Measurements from ENCODE around the gene COMT. TPM values are rescaled to one million over a fixed set of nuclear protein-coding genes. Genes with fewer than 3 reads are reported as not detected.

The COMT gene
- 109 TPM for total RNA-seq (2021; ENCODE audit: unreplicated experiment)
- polyA plus RNA-seq (2012) = 142 and 156 TPM in 2 replicates
- Bru-seq, nascent RNA = percentile 81 among the genes with signal in this experiment
- percentile 81 among the genes with signal in this experiment for BruChase-seq, experiment 1, labeled RNA remaining after a 6-hour chase
- BruChase-seq, experiment 2, labeled RNA remaining after a 2-hour chase = percentile 86 among the genes with signal in this experiment
- long read RNA-seq, transcript COMT-202 (6 exons, 2,437 nt) = major isoform, 72 of 161 reads
- long read RNA-seq, transcript COMT-209 (4 exons, 1,035 nt) = minor isoform, 39 of 161 reads
- long read RNA-seq, partial matches to known transcripts = 15 of 161 reads
- long read RNA-seq, other reads (novel, unspliced or antisense) = 32 of 161 reads

DNA sequence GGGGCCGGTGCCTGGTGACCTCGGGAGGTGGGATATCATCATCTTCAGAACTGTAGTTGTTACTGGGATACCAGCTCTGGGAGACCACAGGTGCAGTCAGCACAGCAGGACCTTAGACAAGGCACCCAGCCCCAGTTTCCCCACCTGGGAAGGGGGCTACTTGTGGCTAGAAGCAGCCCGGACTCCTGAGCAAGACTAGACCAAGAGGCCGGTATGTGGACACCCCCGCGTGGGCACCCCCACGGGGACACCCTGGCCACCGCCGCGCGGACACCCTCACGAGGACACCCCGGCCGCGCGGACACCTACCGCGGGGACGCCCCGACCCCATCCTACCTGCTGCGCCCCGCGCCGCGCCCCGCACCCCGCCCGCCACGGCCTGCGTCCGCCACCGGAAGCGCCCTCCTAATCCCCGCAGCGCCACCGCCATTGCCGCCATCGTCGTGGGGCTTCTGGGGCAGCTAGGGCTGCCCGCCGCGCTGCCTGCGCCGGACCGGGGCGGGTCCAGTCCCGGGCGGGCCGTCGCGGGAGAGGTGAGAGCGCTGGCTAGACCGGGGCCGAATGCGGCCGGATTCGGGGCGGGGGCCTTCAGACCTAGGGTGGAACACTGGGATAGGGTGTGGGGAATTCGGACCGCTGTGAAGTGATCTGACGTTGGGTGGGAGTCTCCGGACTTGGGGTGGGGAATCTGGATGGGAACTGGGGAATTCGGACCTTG lies at the start of gene COMT, which contains the start of gene TXNRD2:
COMT (plus strand) TSS at position 408 of the 718 bp plus-strand sequence. CDS start 20,755 bp downstream, outside the sequence.
TXNRD2 (minus strand) TSS at position 454 of the 718 bp plus-strand sequence; CDS start at position 439, 15 bp downstream.
- Histone ChIP-seq H2AFZ (ENCODE audit: low read depth, low read length, poor library complexity, severe bottlenecking) (no peak within 1 kb of the TSS), H3K79me2 (ENCODE audit: insufficient read depth, low read length) (peaks cover 58% of the 10 kb centered on the region), H3K27me3 (ENCODE audit: insufficient read depth, low read length) (no peaks in the 10 kb centered on the region), H3K4me3 (replicated peaks in 1 of 2; ENCODE audit: low read depth in 1 of 2, low read length in 2 of 2) (peak within 1 kb of the TSS; percentile 74 to 80), H3K27ac (ENCODE audit: low read depth, low read length) (peak within 1 kb of the TSS; percentile 96), H3K4me1 (ENCODE audit: control insufficient read depth in 1 of 2, insufficient read depth in 2 of 2, low read length in 2 of 2) (peaks cover 19 to 27% of the 10 kb centered on the region in 2 experiments), H3K9ac (ENCODE audit: low read length) (peak within 1 kb of the TSS; percentile 98), H3K9me3 (ENCODE audit: control insufficient read depth in 1 of 2, insufficient read depth in 1 of 2, low read depth in 1 of 2, low read length in 2 of 2) (no peaks in the 10 kb centered on the region), H3K36me3 (ENCODE audit: control insufficient read depth in 1 of 2, insufficient read depth in 2 of 2, low read length in 2 of 2) (peaks cover 0 to 6% of the 10 kb centered on the region in 2 experiments; a peak in 1 of 4 replicates), H3K4me2 (ENCODE audit: low read length) (peak within 1 kb of the TSS; percentile 89), H3K9me2 (ENCODE audit: insufficient read depth) (no peaks in the 10 kb centered on the region), H4K20me1 (ENCODE audit: insufficient read depth) (no peaks in the 10 kb centered on the region)
- POLR2A ChIA-PET = interaction anchor here (0.8 kb wide), 1 partner anchor 12 kb away, joined by 4 read pairs; no protein-coding TSS in a partner anchor
- DNase-seq (ENCODE audit: low read depth, low spot score) = no peak
- CTCF ChIA-PET = interaction anchor here (3.8 kb wide), 1 partner anchor 12 kb away, joined by 18 read pairs; no protein-coding TSS in a partner anchor
- peak; percentile 83 for ATAC-seq
- no TSS peak for BruUV-seq (replicated peaks)
- intact Hi-C loops (cut with micrococcal nuclease) = no loop called here
- RAD21 ChIA-PET (ENCODE audit: low non-redundant PET in 1 of 2, low total read pairs in 2 of 2, uncharacterized antibody in 2 of 2, unreplicated experiment in 2 of 2) = no interaction called here
- peak; percentile 56 for TF ChIP-seq POLR2A (IDR thresholded peaks at IDR 0.05; ENCODE audit: borderline replicate concordance, extremely low read depth, insufficient read depth, insufficient read length)
- TF ChIP-seq, protein P1, sequence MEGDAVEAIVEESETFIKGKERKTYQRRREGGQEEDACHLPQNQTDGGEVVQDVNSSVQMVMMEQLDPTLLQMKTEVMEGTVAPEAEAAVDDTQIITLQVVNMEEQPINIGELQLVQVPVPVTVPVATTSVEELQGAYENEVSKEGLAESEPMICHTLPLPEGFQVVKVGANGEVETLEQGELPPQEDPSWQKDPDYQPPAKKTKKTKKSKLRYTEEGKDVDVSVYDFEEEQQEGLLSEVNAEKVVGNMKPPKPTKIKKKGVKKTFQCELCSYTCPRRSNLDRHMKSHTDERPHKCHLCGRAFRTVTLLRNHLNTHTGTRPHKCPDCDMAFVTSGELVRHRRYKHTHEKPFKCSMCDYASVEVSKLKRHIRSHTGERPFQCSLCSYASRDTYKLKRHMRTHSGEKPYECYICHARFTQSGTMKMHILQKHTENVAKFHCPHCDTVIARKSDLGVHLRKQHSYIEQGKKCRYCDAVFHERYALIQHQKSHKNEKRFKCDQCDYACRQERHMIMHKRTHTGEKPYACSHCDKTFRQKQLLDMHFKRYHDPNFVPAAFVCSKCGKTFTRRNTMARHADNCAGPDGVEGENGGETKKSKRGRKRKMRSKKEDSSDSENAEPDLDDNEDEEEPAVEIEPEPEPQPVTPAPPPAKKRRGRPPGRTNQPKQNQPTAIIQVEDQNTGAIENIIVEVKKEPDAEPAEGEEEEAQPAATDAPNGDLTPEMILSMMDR (IDR thresholded peaks at IDR 0.05 in 2 of 3, conservative IDR thresholded peaks at IDR 0.05 in 1 of 3; ENCODE audit: borderline replicate concordance in 1 of 3, insufficient read depth in 1 of 3, low read depth in 2 of 3, low read length in 2 of 3) = no peak
- TF ChIP-seq, protein P2, sequence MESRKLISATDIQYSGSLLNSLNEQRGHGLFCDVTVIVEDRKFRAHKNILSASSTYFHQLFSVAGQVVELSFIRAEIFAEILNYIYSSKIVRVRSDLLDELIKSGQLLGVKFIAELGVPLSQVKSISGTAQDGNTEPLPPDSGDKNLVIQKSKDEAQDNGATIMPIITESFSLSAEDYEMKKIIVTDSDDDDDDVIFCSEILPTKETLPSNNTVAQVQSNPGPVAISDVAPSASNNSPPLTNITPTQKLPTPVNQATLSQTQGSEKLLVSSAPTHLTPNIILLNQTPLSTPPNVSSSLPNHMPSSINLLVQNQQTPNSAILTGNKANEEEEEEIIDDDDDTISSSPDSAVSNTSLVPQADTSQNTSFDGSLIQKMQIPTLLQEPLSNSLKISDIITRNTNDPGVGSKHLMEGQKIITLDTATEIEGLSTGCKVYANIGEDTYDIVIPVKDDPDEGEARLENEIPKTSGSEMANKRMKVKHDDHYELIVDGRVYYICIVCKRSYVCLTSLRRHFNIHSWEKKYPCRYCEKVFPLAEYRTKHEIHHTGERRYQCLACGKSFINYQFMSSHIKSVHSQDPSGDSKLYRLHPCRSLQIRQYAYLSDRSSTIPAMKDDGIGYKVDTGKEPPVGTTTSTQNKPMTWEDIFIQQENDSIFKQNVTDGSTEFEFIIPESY (IDR thresholded peaks at IDR 0.05; ENCODE audit: extremely low read depth, insufficient replicate concordance, low read length) = no peak
- TF ChIP-seq YY1 (IDR thresholded peaks at IDR 0.05; ENCODE audit: extremely low read depth, insufficient replicate concordance, low read depth, low read length) = peak; percentile 91
- peak; percentile 58 for TF ChIP-seq ZFX (IDR thresholded peaks at IDR 0.05)
- no peak for TF ChIP-seq EZH2 (IDR thresholded peaks at IDR 0.05)
- TF ChIP-seq SRF (IDR thresholded peaks at IDR 0.05; ENCODE audit: low read depth) = no peak
- no peak for TF ChIP-seq JUND (IDR thresholded peaks at IDR 0.05)
- TF ChIP-seq FOSL1 (IDR thresholded peaks at IDR 0.05; ENCODE audit: low read depth) = no peak
- TF ChIP-seq SP1 (IDR thresholded peaks at IDR 0.05; ENCODE audit: low read depth) = no peak
- no peak for TF ChIP-seq EGR1 (IDR thresholded peaks at IDR 0.05; ENCODE audit: low read depth)
- no peak for TF ChIP-seq TCF7L2 (IDR thresholded peaks at IDR 0.05; ENCODE audit: borderline replicate concordance, extremely low read depth, insufficient read depth, insufficient read length)
- TF ChIP-seq, protein P3, sequence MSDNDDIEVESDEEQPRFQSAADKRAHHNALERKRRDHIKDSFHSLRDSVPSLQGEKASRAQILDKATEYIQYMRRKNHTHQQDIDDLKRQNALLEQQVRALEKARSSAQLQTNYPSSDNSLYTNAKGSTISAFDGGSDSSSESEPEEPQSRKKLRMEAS (IDR thresholded peaks at IDR 0.05) = no peak; the same call in 1 of the 2 replicates
- TF ChIP-seq RAD21 (IDR thresholded peaks at IDR 0.05; ENCODE audit: low read depth) = no peak
- TF ChIP-seq ELF1 (IDR thresholded peaks at IDR 0.05; ENCODE audit: borderline replicate concordance, low read depth) = no peak
- TF ChIP-seq EZH2phosphoT487 (IDR thresholded peaks at IDR 0.05; ENCODE audit: borderline replicate concordance) = no peak
- no peak for TF ChIP-seq SIN3A (IDR thresholded peaks at IDR 0.05; ENCODE audit: low read depth)
- no peak for TF ChIP-seq CEBPB (IDR thresholded peaks at IDR 0.05; ENCODE audit: low read depth)
- TF ChIP-seq, protein P4, sequence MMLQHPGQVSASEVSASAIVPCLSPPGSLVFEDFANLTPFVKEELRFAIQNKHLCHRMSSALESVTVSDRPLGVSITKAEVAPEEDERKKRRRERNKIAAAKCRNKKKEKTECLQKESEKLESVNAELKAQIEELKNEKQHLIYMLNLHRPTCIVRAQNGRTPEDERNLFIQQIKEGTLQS (IDR thresholded peaks at IDR 0.05) = no peak
